ENCODE measurements around the gene PLXNB2.

Gene PLXNB2

GRCh38 chr22:50261615-50262459, 45.6 kb downstream of the PLXNB2 start, which contains the start of gene MAPK12:
MAPK12 (minus strand) TSS chr22:50261683; CDS start chr22:50261509, 174 bp downstream.
- H3K4me1 Mint-ChIP-seq = no peaks in the 10 kb centered on the region
- H3K27me3 Mint-ChIP-seq (ENCODE audit: low read depth) = peaks cover 6% of the 10 kb centered on the region
- no peak within 1 kb of the TSS for H3K27ac Mint-ChIP-seq
- no peaks in the 10 kb centered on the region for H3K36me3 Mint-ChIP-seq (ENCODE audit: low read depth)
- TF ChIP-seq, protein P1, sequence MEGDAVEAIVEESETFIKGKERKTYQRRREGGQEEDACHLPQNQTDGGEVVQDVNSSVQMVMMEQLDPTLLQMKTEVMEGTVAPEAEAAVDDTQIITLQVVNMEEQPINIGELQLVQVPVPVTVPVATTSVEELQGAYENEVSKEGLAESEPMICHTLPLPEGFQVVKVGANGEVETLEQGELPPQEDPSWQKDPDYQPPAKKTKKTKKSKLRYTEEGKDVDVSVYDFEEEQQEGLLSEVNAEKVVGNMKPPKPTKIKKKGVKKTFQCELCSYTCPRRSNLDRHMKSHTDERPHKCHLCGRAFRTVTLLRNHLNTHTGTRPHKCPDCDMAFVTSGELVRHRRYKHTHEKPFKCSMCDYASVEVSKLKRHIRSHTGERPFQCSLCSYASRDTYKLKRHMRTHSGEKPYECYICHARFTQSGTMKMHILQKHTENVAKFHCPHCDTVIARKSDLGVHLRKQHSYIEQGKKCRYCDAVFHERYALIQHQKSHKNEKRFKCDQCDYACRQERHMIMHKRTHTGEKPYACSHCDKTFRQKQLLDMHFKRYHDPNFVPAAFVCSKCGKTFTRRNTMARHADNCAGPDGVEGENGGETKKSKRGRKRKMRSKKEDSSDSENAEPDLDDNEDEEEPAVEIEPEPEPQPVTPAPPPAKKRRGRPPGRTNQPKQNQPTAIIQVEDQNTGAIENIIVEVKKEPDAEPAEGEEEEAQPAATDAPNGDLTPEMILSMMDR (IDR thresholded peaks at IDR 0.05; ENCODE audit: unreplicated experiment in 3 of 3) = no peak
- H3K4me3 Mint-ChIP-seq = peak within 1 kb of the TSS; percentile 79 to 82 (median 79)
- no peaks in the 10 kb centered on the region for H3K9me3 Mint-ChIP-seq

GRCh38 chr22:50260801-50261614, 46.4 kb downstream of the PLXNB2 start:
- Mint-ChIP-seq H3K27me3 (ENCODE audit: low read depth) (peaks cover 6% of the 10 kb centered on the region), H3K9me3 (no peaks in the 10 kb centered on the region), H3K36me3 (ENCODE audit: low read depth) (no peaks in the 10 kb centered on the region), H3K27ac (no peak overlapping the region), H3K4me1 (no peaks in the 10 kb centered on the region), H3K4me3 (peak overlapping the region; percentile 65 to 69 (median 67))
- TF ChIP-seq, protein P1 (IDR thresholded peaks at IDR 0.05; ENCODE audit: unreplicated experiment in 3 of 3) = no peak

DNA sequence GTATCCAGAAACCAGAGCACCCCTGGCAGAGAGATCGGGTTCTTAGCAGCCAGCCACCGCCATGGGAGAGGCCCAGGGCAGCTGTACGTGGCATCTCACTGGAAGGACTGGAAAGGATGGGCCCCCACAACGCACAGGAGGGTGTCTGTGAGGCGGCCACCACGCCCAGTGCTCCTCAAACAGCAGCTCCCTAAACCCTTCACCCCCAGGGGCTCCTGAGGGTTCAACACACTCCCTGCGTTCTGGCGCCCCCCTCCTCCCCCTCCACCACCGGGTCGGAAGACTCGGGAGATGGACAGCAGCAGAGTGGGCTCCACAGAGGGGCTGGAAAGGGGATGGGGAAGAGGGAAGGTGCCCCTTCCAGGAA, 47.0 kb downstream of the PLXNB2 start:
- Mint-ChIP-seq H3K27me3 (ENCODE audit: low read depth) (peaks cover 6% of the 10 kb centered on the region), H3K4me3 (peak overlapping the region; percentile 65 to 69 (median 67)), H3K27ac (no peak overlapping the region), H3K9me3 (no peaks in the 10 kb centered on the region), H3K36me3 (ENCODE audit: low read depth) (no peaks in the 10 kb centered on the region), H3K4me1 (no peaks in the 10 kb centered on the region)
- TF ChIP-seq, protein P1 (IDR thresholded peaks at IDR 0.05; ENCODE audit: unreplicated experiment in 3 of 3) = no peak

DNA sequence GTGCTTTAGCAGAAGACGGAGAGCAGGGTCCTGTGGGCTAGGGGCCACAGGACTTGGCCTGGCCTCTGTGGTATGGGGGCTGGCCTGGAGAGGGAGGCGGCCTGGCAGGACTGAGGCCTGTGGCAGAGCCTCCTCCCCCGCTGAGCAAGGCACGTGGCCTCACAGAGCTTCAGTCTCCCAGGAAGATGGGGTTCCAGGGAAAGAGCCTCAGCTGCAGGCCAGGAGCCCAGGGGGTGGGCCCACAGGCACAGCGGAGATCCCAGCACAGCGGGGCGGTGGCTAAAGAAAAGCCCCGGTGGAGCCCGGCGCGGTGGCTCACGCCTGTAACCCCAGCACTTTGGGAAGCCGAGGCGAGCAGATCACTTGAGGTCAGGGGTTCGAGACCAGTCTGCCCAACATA, 48.1 kb downstream of the PLXNB2 start:
- H3K36me3 Mint-ChIP-seq (ENCODE audit: low read depth) = no peaks in the 10 kb centered on the region
- H3K4me1 Mint-ChIP-seq = no peaks in the 10 kb centered on the region
- H3K9me3 Mint-ChIP-seq = no peaks in the 10 kb centered on the region
- H3K27ac Mint-ChIP-seq = no peak overlapping the region
- H3K27me3 Mint-ChIP-seq (ENCODE audit: low read depth) = peaks cover 6% of the 10 kb centered on the region
- H3K4me3 Mint-ChIP-seq = peak overlapping the region; percentile 61 to 74 (median 70)
- TF ChIP-seq, protein P1 (IDR thresholded peaks at IDR 0.05; ENCODE audit: unreplicated experiment in 3 of 3) = no peak

GRCh38 chr22:50258361-50259292, 48.8 kb downstream of the PLXNB2 start:
- Mint-ChIP-seq H3K36me3 (ENCODE audit: low read depth) (no peaks in the 10 kb centered on the region), H3K4me3 (peak overlapping the region; percentile 58 to 74 (median 70)), H3K27me3 (ENCODE audit: low read depth) (peaks cover 6% of the 10 kb centered on the region), H3K4me1 (no peaks in the 10 kb centered on the region), H3K27ac (no peak overlapping the region), H3K9me3 (no peaks in the 10 kb centered on the region)
- TF ChIP-seq, protein P1 (IDR thresholded peaks at IDR 0.05; ENCODE audit: unreplicated experiment in 3 of 3) = no peak

Data from nephron (organoid).